ENCODE results near the gene NUP42.
A peak's percentile ranks its signal among the peaks of the same experiment; 100 is the strongest.
"Not testable (repeated sequence)": the region's sequence is repeated elsewhere in the genome, so short reads cannot be mapped to it uniquely, and the experiment has no call there.

The NUP42 gene, protein sequence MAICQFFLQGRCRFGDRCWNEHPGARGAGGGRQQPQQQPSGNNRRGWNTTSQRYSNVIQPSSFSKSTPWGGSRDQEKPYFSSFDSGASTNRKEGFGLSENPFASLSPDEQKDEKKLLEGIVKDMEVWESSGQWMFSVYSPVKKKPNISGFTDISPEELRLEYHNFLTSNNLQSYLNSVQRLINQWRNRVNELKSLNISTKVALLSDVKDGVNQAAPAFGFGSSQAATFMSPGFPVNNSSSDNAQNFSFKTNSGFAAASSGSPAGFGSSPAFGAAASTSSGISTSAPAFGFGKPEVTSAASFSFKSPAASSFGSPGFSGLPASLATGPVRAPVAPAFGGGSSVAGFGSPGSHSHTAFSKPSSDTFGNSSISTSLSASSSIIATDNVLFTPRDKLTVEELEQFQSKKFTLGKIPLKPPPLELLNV

GRCh38 chr7:23181684-23182553, at the start of gene NUP42:
TSS of gene NUP42 (plus strand) at chr7:23182048. CDS start at chr7:23182086, 38 bp downstream.
- peak; percentile 99 to 100 for DNase-seq

DNA sequence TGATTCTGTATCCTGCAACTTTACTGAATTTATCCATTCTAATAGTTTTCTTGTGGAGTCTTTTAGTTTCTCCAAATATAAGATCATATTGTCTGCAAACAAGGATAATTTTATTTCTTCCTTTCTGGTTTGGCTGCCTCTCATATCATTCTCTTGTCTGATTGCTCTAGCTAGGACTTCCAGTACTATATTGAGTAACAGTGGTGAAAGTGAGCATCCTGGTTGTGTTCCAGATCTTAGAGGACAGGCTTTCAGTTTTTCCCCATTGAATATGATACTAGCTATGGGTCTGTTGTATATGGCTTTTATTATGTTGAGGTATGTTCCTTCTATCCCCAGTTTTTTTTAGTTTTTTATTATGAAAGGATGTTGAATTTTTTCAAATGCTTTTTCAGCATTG, 48.1 kb upstream of the NUP42 start:
- no peak for DNase-seq

DNA sequence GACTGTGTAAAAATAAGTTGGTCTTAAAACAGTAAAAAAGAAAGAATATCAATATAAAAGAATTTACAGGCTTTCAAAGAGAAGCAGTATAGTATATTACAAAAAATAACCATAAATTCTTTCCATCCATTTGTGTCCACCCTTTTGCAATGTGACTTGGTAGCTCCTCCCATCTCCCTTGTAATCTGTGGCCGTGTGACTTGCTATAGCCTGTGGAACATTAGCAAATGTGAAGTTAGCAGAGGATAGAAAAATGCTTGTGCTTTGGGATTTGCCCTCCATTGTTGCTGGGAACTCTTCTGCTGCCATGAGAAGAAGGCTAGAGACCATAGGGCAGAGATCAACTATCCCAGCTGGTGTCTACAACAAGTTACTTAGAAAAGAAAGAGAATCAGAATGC, 46.1 kb upstream of the NUP42 start:
- DNase-seq = no peak

- no peak for DNase-seq
Observed at GRCh38 chr7:23136216-23136615, 45.6 kb upstream of the NUP42 start.

DNA sequence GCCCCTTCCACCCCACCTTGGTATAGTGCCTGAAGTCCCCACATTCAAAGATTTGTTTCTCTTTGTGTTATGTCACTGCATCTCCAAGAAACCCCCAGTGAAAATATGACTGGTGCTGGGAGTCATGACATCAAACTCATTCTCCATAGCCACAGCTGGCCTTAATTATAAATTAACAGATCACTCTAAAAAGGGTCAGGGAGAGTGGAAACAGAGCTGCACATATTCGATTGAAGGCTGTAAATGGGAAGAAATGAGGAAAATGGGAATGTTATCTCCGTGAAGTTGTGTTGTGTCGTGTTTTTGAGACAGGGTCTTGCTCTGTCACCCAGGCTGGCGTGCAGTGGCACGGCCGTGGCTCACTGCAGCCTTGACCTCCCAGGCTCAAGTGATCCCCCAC, 24.2 kb upstream of the NUP42 start:
- no peak for DNase-seq

- DNase-seq = no peak
Observed at GRCh38 chr7:23158546-23158945, 23.3 kb upstream of the NUP42 start.

DNA sequence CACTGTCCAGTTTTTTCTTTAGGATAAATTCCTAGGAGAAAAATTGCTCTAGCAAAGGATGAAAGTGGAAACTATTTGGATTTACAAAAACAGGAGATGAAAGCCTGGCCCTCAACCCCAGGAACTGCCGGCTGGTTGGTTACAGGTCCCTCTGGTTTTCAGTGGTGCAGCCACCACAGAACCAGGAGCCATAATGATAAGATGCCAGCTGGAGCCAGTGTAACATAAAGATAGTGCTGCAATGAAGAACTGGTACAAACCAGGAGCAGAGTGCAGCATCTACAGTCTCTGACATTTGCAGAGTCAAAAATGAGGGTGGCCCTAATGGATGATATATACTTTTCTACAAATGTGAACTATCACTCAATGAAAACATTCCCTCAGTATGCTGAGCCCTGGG, 20.4 kb upstream of the NUP42 start:
- DNase-seq = no peak

DNA sequence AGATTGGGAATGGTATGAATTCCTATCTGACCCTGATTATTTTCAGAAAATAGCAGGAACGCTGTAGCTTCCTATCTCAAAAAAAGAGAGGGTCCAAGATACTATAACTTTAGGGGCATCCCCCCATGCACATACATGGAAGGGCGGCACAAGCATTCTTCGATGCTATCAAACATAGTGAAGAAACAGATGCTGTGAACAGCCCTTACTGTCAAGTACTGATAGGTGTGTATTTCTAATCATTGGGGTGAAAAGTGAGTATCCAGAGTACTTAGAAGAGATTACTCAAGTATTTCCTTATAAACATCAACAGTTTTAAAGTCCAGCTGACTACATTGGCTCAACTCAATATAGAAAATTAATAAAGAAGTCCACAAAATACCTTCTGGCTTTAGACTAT, 17.0 kb upstream of the NUP42 start:
- DNase-seq = no peak

DNA sequence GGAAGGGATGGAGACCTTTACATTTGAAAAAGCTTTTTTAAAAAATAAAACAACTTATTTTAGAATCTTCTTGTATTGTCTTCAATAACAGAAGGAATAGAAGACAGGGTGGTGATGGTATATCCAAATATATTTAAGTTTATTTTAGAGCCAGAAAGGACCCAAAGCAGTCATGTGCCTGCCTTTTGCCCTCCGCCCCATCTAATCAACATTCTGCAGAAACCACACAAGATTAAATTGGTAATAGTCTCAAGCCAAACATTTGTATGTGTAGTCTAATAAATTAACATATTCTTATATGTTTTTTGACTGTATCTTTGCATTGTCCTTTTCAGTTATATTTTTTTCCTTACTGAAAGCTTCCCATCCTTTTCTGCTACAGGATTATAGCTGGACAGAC, 16.5 kb upstream of the NUP42 start:
- DNase-seq = no peak

- DNase-seq = no peak
Observed at GRCh38 chr7:23167691-23168090, 14.2 kb upstream of the NUP42 start.

DNA sequence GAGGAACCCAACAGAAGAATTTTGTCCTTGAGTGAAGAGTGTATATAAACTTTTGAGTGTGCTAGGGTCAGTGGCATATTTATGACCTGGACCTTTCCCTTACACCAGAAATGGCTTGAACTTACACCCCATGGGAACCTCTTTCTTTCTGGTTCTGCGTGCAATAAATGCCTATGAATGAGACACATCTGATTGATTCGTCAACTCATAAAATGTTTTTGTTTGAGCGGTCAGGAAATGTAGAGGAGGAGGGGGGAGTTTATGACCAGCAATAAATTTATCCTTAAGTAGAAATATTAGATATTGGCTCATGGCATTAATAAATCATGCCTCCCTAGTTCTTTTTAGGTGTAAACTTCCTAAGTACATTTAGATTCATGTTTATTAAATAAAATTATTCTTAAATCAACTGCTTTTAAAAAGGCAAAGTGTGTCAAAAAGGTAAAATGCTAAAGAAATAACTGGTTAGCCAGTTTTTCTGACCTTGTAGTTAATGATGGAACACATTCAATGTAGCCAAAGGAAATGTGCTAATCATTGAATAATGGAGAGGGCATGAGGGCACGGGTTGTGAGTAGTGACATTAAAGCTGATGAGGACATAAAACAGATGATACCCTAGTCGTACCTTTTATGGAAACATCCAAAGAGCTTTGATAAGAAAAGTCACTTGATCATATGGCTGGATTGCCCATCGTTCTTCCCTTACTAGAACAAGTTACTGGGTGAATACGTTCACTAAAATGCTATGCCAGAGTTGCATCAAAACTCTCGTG, 13.6 kb upstream of the NUP42 start:
- DNase-seq = no peak

DNA sequence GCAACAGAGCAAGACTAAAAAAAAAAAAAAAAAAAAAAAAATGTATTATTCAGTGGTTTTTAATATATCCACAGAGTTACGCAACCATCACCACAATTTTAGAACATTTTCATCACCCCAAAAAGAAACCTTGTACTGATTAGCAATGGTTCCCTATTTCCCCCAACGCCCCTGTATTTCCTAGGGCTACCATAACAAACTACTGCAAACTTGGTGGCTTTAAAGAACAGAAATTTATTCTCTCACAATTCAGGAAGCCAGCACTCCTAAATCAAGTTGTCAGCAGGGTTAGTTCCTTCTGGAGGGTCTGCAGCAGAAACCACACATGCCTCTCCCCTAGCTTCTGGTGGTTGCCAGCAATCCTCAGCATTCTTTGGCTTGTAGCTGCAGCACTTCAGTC, 5.9 kb upstream of the NUP42 start:
- no peak for DNase-seq

DNA sequence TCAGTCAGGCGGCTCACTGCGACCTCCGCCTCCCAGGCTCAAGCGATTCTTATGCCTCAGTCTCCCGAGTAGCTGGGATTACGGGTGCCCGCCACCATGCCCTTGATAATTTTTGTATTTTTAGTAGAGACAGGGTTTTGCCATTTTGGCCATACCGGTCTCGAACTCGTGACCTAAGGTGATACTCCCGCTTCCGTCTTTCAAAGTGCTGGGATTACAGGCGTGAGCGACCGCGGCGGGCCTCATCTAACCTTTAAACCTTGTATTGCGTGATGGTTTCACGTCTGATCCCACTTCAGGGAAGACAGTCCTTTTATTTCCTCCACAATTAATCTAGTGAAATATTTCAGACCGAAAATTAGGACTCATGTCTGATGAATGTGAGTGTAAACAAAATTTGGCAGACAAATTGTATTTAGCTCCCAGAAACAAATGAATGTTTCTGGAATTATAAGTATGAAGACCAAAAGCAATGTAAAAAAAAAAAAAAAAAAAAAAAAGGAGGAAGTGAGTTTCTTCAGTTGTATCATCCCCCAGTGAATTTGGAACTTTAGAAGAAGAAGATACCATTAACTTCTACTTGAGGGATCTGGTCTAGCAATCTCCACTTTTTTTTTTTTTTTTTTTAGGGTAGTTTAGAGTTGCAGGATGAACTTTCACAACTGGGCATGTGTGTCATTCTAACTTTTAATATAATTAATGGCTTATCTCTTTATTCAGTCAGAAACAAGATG, 1.6 kb downstream of the NUP42 start:
- DNase-seq = peak; percentile 7 to 10

DNA sequence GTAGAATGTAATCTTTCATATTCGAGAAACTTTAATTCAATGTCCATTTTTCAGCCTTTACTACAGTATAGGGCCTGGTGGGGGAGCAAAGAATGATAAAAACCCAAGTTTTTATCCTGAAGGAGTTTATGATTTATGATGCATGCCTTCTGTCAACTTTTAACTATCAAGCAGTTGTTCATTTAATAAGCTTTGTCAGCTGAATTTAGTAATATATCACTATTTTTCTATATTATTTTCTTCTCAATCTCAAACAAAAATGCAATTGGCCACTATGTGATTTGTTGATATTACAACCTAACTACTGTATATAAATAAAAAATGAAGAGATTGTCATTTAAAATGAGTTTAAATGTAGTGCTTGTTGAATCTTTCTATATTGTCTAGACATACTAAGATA, 2.4 kb downstream of the NUP42 start:
- DNase-seq = no peak

DNA sequence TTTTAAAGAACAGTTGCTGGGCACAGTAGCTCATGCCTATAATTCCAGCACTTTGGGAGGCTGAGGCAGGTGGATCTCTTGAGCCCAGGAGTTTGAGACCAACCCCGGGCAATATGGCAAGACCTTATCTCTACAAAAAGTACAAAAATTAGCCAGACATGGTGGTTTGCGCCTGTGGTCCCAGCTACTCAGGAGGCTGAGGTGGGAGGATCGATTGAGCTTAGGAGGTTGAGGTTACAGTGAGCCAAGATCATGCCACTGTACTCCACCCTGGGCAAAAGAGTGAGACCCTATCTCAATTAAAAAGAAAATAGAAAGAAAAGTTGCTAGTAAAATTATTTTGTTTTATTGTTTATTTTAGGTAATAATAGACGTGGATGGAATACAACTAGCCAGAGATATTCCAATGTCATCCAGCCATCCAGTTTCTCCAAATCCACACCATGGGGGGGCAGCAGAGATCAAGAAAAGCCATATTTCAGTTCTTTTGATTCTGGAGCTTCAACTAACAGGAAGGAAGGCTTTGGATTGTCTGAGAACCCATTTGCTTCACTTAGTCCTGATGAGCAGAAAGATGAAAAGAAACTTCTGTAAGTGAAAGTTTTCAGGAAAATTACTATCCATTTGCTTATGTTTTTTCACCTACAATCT, 3.0 kb downstream of the NUP42 start:
- DNase-seq = peak; percentile 31 to 37

DNA sequence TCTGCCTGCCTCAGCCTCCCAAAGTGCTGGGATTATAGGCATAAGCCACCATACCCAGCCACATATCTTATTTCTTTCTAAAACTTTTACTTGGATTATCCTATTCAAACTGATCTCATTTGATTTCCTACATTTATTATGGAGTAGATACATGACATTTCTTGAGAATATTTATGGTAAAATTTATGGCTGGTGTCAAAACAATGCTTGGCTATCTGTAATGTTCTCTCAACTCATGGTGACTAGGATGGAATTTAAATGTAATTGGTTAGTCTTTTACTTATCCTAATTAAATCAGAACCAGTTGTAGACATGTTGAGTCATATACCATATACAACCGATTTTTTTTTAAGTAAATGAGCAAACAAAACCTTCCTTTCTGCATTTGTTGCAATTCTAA, 4.1 kb downstream of the NUP42 start:
- no peak for DNase-seq

GRCh38 chr7:23191022-23191421, 9.2 kb downstream of the NUP42 start:
- DNase-seq = peak; percentile 52 to 78

GRCh38 chr7:23193650-23194227, 11.9 kb downstream of the NUP42 start:
- not testable (repeated sequence) for DNase-seq

GRCh38 chr7:23196306-23196705, 14.5 kb downstream of the NUP42 start:
- DNase-seq = no peak

GRCh38 chr7:23197745-23198144, 15.9 kb downstream of the NUP42 start:
- not testable (repeated sequence) for DNase-seq

GRCh38 chr7:23200331-23200730, 18.5 kb downstream of the NUP42 start:
- no peak for DNase-seq

DNA sequence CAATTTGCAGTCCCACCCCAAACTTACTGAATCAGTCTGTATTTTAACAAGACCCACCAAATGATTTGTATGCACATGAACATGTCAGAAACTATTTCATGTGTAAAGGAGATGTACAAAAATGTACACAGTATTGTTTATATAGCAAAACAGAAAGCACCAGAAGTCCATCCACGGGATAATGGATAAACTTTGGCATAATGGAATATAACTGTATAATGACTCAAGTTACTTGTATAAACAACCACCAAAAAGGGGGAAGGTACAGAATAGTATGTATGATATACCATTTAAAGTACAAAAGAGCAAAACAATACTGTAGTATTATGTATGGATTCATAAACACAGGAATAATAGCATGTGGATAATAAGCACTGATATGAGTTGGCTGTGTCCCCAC, 22.4 kb downstream of the NUP42 start:
- DNase-seq = no peak

Measured in NCI-H2081 (cell line).